AG04450 (cell line): ENCODE measurements around the gene SNRNP70. TPM values are rescaled to one million over a fixed set of nuclear protein-coding genes. Genes with fewer than 3 reads are reported as not detected.
"Not testable (repeated sequence)": the region's sequence is repeated elsewhere in the genome, so short reads cannot be mapped to it uniquely, and the experiment has no call there.

Experiments
- CTCF ChIA-PET: fragments of 300-600, 350-600 bp; formaldehyde crosslinking; extraction: SDS; loops from one replicate; lab custom pipeline; 2022; ENCODE audit warnings: antibody characterized with exemption, inconsistent platforms; lab: Charles Lee
- POLR2A ChIA-PET: fragments of 350-600 bp; formaldehyde crosslinking; extraction: SDS; loops from one replicate; lab custom pipeline; 2021; ENCODE audit warnings: antibody characterized with exemption, inconsistent platforms; lab: Yijun Ruan, JAX
- DNase-seq: peaks from one replicate; pipeline ENCODE4 v3.0.0-alpha.2; 2011; ENCODE audit warnings: low read depth, low spot score
- H3K27ac ChIP-seq: one replicate; pipeline ENCODE4 v1.5.1; 2012; ENCODE audit warnings: low read depth, low read length, control low read depth
- H3K27me3 ChIP-seq: one replicate; pipeline ENCODE4 v1.6.0; 2012; ENCODE audit warnings: low read length; ENCODE audit not compliant: control insufficient read depth, insufficient read depth
- H3K4me3 ChIP-seq: 2 replicates; pipeline ENCODE4 v1.5.1; 2011; ENCODE audit warnings: mild to moderate bottlenecking, low read depth, low read length, control low read depth
- H3K9me3 ChIP-seq: 2 replicates; pipeline ENCODE4 v1.5.1; 2012; ENCODE audit warnings: low read length; ENCODE audit not compliant: control insufficient read depth, insufficient read depth
- polyA plus RNA-seq: library from polyadenylated mRNA; depleted of rRNA; stranded (reverse); fragments of >200 nt; gene quantifications from 2 replicates; pipeline ENCODE4 v1.2.3, GENCODE V29; 2011
- TF ChIP-seq, protein P1 (sequence below): IDR thresholded peaks from 2 replicates; pipeline ENCODE4 v1.5.1; 2011; ENCODE audit warnings: low read depth, low read length, control low read depth, inconsistent platforms

The SNRNP70 gene
- polyA plus RNA-seq, 1 experiment = 117 TPM

DNA sequence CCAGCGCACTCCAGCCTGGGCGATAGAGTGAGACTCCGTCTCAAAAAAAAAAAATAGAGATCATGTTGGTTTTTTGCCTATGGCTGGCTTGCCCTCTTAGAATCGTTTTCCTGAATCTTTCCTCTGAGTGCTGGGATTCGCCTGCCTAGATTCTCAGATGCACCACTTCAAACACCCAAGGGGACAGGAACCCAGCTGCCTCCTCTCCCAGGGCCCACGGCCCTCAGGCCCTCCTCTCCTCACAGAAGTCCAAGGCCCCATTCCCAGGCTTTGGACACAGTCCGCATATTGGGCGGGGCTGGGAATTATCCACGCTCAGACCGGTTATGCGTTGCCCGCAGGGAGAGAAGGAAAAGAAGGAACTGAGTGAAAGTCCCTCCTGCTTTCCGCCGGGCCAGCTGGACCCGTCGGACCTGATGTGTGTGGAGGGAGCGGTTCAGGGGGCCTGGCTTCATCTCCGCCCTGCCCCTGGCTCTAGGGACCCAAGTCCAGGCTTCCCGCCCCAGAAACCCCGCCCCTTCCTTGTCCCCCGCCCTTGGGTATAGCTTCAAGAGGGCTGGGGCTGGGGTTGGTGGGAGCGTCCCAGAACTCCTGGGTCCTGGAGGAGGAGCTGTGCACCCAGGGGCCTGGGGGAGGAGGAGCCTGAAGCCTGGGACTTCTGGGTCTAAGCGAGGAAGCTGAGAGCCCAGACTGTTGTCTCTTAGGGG is 39.9 kb downstream of the SNRNP70 start:
- TF ChIP-seq, protein P1, sequence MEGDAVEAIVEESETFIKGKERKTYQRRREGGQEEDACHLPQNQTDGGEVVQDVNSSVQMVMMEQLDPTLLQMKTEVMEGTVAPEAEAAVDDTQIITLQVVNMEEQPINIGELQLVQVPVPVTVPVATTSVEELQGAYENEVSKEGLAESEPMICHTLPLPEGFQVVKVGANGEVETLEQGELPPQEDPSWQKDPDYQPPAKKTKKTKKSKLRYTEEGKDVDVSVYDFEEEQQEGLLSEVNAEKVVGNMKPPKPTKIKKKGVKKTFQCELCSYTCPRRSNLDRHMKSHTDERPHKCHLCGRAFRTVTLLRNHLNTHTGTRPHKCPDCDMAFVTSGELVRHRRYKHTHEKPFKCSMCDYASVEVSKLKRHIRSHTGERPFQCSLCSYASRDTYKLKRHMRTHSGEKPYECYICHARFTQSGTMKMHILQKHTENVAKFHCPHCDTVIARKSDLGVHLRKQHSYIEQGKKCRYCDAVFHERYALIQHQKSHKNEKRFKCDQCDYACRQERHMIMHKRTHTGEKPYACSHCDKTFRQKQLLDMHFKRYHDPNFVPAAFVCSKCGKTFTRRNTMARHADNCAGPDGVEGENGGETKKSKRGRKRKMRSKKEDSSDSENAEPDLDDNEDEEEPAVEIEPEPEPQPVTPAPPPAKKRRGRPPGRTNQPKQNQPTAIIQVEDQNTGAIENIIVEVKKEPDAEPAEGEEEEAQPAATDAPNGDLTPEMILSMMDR = no peak
- Histone ChIP-seq H3K4me3 (no peak overlapping the region), H3K27ac (no peak overlapping the region), H3K27me3 (peaks cover 9% of the 10 kb centered on the region), H3K9me3 (peaks cover under 1% of the 10 kb centered on the region; the same call in 1 of the 2 replicates)
- CTCF ChIA-PET = interaction anchor here (0.5 kb wide), 1 partner anchor 49 kb away, joined by 3 read pairs; no protein-coding TSS in a partner anchor
- POLR2A ChIA-PET = no interaction called here
- DNase-seq = no peak

DNA sequence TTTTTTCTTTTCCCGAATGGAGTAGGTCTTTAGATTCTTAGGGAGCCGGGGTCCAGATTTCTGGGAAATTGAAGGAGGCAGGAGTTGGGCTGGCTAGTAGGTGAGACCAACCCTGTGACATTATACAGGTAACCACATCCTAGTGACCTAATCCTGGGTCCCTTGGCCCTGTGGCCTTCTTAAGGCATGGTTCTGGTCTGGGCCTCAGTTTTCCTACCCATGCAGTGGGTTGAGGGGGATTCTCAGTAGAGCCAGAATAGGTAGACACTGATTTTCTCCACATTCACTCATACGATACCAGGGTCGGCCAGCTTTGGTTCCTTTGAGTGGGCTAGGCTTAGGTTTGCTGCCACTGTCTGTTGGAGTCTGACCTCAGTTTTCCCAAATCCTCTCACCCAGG is 41.3 kb downstream of the SNRNP70 start:
- no peak for DNase-seq
- CTCF ChIA-PET = interaction anchor here (0.6 kb wide), 3 partner anchors 18 to 70 kb away, joined by 4 to 6 read pairs (median 4); no protein-coding TSS in a partner anchor
- Histone ChIP-seq H3K4me3 (no peak overlapping the region), H3K27me3 (peaks cover 9% of the 10 kb centered on the region), H3K9me3 (peaks cover 4% of the 10 kb centered on the region; the same call in 1 of the 2 replicates), H3K27ac (no peak overlapping the region)
- TF ChIP-seq, protein P1 = no peak
- POLR2A ChIA-PET = no interaction called here

DNA sequence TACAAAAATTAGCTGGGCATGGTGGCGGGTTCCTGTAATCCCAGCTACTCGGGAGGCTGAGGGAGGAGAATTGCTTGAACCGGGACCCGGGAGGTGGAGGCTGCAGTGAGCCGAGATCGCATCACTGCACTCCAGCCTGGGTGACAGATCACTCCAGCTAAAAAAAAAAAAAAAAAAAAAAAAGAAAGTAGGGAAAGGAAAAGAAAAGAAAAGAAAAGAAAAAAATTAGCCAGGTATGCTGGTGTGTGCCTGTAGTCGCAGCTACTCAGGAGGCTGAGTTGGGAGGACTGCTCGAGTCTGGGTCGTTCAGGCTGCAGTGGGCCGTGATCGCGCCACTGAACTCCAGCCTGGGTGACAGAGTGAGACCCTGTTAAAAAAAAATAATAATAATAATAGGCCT is 42.0 kb downstream of the SNRNP70 start:
- POLR2A ChIA-PET, H3K27ac ChIP-seq, DNase-seq, H3K27me3 ChIP-seq, H3K9me3 ChIP-seq, H3K4me3 ChIP-seq: not testable (repeated sequence)
- CTCF ChIA-PET = interaction anchor here (0.6 to 1.8 kb wide), 6 partner anchors 18 to 72 kb away, joined by 4 to 9 read pairs (median 4); no protein-coding TSS in a partner anchor

DNA sequence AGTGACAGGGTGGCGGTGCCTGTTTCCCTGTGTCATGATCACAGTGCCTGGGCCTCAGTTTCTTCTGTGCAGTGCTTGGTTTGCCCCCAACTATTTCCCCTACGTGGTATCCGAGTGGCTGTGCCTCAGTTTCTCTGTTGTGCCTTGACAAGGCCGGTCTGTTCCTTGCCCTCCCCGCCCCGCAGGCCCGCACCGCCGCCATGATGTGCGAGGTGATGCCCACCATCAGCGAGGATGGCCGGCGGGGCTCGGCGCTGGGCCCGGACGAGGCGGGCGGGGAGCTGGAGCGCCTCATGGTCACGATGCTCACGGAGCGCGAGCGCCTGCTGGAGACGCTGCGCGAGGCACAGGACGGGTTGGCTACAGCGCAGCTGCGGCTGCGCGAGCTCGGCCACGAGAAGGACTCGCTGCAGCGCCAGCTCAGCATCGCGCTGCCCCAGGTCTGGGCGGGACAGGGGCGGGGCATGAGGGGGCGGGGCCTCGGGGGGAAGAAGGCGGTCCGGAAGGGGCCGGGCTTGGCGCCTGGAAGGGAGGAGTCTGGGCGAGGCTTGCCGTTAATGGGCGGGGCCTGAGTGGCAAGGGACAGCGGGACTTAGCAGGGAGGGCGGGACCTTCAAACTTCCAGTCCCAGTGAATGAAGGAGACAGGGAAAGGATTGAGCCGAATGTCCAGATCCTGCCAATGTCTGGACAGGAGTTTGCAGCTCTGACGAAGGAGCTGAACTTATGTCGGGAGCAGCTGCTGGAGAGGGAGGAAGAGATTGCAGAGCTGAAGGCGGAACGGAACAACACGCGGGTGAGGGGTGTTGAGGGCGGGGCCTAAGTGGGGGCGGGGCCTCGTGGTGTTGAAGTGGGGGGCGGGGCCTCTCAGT is 42.7 kb downstream of the SNRNP70 start:
- peak; percentile 91 for DNase-seq
- Histone ChIP-seq H3K9me3 (peaks cover 4% of the 10 kb centered on the region; the same call in 1 of the 2 replicates), H3K27me3 (peaks cover 9% of the 10 kb centered on the region), H3K27ac (peak overlapping the region; percentile 61), H3K4me3 (peak overlapping the region; percentile 56)
- POLR2A ChIA-PET = interaction anchor here (0.6 kb wide), 1 partner anchor 459 kb away, joined by 4 read pairs; no protein-coding TSS in a partner anchor
- TF ChIP-seq, protein P1 = no peak
- CTCF ChIA-PET = interaction anchor here (0.6 to 1.8 kb wide), 6 partner anchors 14 to 339 kb away, joined by 3 to 9 read pairs (median 4); partner anchors contain the start of genes LIN7B and RUVBL2

DNA sequence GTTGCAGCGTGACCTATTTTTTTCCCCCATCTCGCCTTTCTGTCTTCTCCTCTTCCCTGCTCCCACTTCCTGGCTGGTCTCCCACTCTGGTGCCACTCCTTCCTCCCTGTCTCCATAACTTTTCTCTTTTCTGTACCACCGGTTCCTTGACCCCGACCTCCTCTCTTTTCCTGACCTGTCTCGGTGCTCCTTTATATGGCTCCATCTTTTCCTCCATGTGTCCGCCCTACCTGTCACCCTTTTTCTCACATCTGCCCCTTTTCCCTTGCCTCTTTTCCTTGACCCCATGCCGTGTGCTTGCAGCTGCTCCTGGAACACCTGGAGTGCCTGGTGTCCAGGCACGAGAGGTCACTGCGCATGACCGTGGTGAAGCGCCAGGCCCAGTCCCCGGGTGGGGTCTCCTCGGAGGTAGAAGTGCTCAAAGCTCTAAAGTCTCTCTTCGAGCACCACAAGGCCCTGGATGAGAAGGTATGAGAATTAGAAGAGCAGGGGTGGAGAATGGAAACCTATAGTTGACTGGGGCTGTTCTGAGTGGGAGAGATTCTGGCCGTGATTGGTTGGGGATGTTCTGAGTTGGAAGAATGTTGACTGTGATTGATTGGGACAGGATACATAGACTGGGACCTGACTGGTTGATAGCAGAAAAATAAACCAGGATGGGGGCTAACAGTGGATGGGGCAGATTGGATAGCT is 43.4 kb downstream of the SNRNP70 start:
- DNase-seq = no peak
- Histone ChIP-seq H3K4me3 (no peak overlapping the region; the same call in 1 of the 2 replicates), H3K9me3 (peaks cover 4% of the 10 kb centered on the region; the same call in 1 of the 2 replicates), H3K27ac (no peak overlapping the region), H3K27me3 (peaks cover 7% of the 10 kb centered on the region)
- TF ChIP-seq, protein P1 = no peak
- POLR2A ChIA-PET = no interaction called here
- CTCF ChIA-PET = interaction anchor here (0.7 to 2.1 kb wide), 3 partner anchors 14 to 70 kb away, joined by 5 to 9 read pairs (median 6); partner anchors contain the start of gene LIN7B
